Cerebellar nuclear complex (tissue), 1 donor: ENCODE measurements around the gene TMEM50A.
"Not testable (repeated sequence)": the region's sequence is repeated elsewhere in the genome, so short reads cannot be mapped to it uniquely, and the experiment has no call there.

Experiments used
- DNase-seq, 2 experiments: peaks; one replicate each; lab custom pipeline; 2025; lab: John Stamatoyannopoulos, UW

The TMEM50A gene

GRCh38 chr1:25336922-25337354 lies 1.2 kb upstream of the TMEM50A start:
- DNase-seq: not testable (repeated sequence)

DNA sequence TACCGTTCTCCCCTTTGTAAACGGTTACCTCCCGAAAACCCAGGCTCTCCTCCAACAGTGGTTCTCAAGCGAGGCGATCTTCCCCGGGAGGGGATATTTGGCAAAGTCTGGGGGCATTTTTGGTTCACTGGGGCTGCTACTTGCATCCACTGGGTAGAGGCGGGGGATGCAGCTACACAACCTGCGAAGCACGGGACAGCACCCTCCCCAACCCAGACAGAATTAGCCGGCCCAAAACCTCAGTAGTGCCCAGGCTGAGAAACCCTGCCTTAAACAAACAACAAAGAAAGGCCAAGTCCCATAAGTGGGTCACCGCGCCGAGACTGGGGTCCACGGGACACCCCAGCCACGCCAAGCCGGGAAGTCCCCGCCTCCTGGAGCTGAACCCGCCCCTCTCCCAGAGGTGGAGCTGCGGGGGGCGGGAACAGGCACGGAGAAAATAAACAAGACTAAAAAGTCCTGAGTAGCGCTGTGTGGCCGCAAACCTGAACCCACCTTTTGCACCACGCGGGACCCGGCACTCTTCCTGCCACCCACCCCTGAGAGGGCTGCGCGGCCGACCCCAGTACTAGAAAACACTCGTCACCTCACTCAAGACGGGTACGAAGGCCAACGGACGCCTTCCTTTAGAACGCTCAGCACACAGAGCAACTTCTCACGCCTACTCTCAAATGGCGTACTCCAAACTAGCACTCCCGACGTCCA lies 499 bp upstream of the TMEM50A start:
- DNase-seq: not testable (repeated sequence)

GRCh38 chr1:25338986-25339385 lies 852 bp downstream of the TMEM50A start:
- DNase-seq: no peak

- no peak for DNase-seq
Measured at GRCh38 chr1:25341746-25342145, 3.6 kb downstream of the TMEM50A start.

GRCh38 chr1:25342846-25343245 lies 4.7 kb downstream of the TMEM50A start:
- no peak for DNase-seq

GRCh38 chr1:25343872-25344271 lies 5.7 kb downstream of the TMEM50A start:
- no peak for DNase-seq

DNA sequence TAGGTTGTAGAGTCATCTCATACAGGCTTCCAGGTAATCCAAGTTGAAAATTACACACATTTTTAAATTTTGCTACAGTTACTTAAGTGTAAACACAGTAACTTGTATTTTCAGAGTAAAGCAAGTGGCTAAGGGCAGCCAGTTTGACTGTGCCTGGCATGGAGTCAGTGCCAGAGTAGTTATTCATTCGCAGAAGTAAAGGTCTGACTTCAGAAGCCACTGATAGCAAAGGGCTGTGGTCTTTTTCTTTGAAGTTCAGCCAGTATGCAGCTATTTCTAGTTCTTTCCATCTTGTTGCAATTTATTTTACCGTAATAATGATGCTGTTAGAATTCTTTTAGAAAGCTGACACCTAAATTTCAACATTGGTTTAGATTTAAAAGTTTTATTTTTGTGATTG lies 9.4 kb downstream of the TMEM50A start:
- no peak for DNase-seq

DNA sequence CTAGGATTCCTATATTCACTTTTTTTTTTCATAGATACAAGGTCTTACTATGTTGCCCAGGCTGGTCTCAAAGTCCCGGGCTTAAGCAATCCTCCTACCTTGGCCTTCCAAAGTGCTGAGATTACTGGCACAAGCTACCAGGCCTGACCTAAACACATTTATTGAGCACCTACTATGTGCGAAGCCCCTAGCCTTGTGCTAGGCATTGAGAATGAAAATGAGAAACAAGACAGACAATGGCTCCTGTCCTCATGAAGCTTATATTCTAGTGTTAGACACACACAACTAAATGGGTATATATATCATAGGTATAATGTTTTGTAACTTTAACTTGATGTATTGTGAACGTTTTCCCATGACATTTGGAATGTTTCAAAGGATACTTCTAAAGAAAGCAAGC lies 11.5 kb downstream of the TMEM50A start:
- DNase-seq: no peak

GRCh38 chr1:25355841-25356395 lies 17.8 kb downstream of the TMEM50A start:
- DNase-seq: no peak

DNA sequence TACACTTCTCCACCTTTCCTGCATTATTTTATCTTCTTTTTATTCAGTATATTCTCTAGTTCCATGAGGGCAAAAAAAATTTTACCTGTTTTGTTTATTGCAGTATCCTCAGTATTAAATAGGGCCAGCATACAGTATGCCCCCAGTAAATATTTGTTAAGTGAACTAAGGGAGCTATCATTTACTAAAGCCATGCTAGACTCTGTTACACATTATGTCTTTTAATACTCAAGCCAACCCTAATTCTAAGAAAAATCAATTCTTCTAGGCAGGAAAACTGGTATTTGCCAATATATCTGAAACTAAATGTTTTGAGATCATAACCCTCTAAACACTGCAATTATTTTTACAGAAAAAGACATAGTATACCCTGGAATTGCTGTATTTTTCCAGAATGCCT lies 18.3 kb downstream of the TMEM50A start:
- no peak for DNase-seq

DNA sequence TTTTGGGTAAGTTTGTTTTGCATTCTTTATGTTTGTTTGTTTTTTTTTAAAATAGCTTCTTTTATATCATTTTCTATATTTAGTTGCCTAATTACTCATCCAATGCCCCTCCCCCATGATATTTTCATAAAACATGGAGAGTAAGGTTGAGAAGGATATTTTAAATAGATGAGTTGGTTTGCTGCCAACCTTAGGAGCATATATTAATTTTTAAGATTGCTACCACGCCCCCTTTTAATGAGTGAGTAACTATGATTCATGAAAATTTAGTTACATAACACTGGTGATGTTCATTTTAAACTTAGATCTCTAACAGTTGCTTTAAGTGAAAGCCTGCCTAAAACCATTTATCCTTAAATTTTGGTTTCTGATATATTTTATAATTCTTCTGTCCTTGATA lies 18.7 kb downstream of the TMEM50A start:
- no peak for DNase-seq

DNA sequence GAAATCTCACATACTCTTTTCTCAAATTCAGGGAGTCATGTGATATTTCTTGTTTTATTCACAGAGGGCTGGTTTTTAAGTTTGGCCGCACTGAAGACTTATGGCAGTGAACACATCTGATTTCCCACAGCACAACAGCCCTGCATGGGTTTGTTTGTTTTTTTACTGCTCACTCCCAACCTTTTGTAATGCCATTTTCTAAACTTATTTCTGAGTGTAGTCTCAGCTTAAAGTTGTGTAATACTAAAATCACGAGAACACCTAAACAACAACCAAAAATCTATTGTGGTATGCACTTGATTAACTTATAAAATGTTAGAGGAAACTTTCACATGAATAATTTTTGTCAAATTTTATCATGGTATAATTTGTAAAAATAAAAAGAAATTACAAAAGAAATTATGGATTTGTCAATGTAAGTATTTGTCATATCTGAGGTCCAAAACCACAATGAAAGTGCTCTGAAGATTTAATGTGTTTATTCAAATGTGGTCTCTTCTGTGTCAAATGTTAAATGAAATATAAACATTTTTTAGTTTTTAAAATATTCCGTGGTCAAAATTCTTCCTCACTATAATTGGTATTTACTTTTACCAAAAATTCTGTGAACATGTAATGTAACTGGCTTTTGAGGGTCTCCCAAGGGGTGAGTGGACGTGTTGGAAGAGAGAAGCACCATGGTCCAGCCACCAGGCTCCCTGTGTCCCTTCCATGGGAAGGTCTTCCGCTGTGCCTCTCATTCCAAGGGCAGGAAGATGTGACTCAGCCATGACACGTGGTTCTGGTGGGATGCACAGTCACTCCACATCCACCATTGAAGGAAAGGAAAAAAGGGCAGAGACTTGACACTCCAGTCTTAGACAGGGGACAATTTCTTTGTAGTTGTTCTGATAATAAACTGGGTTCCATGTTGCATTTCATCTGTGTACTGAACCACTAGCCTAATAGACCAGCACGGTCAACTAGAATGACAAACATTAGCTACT lies 22.8 kb downstream of the TMEM50A start:
- DNase-seq: no peak

DNA sequence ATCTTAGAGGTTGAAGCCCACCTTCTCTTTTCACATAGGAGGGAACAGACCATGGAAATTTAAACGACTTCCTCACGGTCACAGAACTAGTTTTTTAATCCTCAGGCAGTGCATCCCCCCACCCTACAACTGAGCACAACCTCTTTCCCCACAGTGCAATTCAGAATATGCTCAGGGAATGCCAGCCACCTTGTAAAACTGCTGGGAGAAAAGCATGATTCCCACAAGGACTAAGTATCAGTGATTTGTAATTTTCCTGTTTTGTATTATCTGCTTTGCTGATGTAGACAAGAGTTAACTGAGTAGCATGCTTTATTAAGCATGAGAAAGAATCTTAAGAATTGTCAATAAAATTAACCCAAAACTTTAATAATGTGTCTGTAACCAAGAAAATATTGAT lies 23.8 kb downstream of the TMEM50A start:
- DNase-seq: no peak

GRCh38 chr1:25362634-25363559 lies 24.8 kb downstream of the TMEM50A start:
- not testable (repeated sequence) for DNase-seq

DNA sequence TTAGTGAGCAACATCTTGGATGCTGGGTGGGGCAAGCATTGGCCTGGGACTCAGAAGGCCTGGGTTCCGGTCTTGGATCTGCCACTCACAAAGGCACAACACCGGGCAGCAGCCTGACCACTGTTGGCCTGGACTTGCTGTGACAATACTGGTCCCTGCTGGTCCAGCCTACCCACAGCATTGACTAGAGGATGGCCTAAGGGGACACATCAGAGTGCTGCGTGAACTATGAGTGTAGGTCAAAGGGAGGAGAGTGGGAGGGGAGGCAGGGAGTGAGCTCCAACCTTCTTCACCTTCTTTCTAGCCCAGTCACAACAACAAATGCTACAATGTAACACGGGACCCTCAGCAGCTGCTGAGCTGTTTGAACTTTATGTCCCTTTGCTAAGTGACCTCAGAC lies 31.1 kb downstream of the TMEM50A start:
- DNase-seq: no peak

- DNase-seq: not testable (repeated sequence)
Measured at GRCh38 chr1:25369691-25370271, 31.6 kb downstream of the TMEM50A start.

DNA sequence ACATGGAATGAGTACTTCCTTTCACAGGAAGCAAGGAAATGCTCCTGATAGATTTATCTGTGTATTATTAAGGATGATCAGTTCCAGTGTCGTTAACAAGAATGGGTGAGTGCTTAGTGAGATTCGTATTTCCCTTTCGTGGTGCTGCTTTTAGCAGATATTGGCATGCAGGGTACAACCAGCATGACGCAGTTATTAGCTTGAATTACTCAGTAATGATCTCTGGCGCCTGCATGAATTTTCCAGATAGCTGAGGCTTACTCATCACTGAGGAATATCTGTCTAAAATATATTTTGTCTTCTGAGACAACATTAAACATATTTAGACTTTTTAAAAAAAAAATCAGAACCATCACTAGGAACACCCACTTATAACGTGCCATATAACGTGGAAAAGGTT lies 33.6 kb downstream of the TMEM50A start:
- DNase-seq: not testable (repeated sequence)

DNA sequence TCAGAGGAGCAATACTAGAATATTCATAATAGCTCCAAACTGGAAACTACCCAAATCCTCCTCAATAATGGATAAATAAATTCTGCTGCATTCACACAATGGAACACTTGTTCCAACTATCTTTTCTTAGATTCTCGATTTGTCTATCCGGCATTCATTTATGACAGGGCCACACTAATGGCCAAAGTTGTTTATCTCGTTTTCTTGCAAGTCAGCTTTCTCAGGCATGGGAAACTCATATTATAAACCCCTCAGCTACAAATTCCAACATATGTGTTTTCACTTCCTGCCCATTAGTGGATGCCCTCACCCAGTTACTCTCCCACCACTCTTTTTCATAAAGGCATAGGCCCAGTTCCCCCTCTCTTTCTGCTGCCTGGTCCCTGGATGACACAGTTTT lies 40.2 kb downstream of the TMEM50A start:
- DNase-seq: not testable (repeated sequence)

DNA sequence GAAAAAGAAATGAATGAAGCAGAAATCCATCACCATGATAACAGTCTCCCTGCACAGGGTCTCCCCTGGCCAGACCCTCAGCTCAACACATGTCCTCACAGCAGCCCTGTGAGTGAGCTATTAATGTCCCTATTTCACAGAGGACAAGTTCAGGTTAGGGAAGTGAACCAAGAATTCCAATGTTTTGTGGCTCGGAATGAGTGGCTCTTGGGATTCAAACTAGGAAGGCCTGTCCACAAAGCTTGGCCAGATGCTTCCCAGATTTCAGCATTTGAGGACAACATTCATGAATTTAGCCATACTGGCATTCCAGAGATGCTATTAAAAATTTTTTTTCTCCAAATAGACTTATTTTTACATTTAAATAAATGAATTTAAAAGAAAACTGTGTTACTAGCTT lies 44.4 kb downstream of the TMEM50A start:
- not testable (repeated sequence) for DNase-seq

- DNase-seq: not testable (repeated sequence)
Measured at GRCh38 chr1:25383090-25383489, 45.0 kb downstream of the TMEM50A start.

DNA sequence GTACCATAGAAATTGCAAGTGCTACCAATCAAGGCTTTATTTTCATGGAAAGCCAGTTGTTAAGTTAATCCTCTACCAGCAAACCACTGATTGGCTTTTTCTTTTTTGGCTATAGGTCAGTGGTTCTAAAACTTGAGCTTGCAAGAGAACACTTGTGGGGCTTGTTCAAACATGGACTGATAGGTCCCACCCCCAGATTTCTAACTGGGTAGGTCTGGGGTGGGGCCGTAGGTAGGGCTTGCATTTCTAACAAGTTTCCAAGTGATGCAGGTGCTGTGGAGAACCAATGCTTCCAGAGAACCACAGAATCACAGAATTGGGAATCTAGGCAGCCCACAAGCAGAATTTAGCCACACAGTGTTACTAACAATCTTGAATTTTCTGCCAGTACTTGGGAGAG lies 45.7 kb downstream of the TMEM50A start:
- not testable (repeated sequence) for DNase-seq
